HG02970 (cell line): ENCODE results near the gene BLNK.
"Not testable (repeated sequence)": the region's sequence is repeated elsewhere in the genome, so short reads cannot be mapped to it uniquely, and the experiment has no call there.

Experiments
- ATAC-seq: cut with Tn5 transposase; IDR thresholded peaks from one replicate; pipeline ENCODE4 v1.9.1; 2021; ENCODE audit warnings: mild to moderate bottlenecking, moderate library complexity, moderate number of reproducible peaks; ENCODE audit not compliant: unreplicated experiment, low FRiP score

BLNK gene

GRCh38 chr10:96230527-96230926 lies 40.8 kb downstream of the BLNK start:
- no peak for ATAC-seq

GRCh38 chr10:96229568-96230030 lies 41.8 kb downstream of the BLNK start:
- no peak for ATAC-seq

GRCh38 chr10:96228408-96228994 lies 42.9 kb downstream of the BLNK start:
- no peak for ATAC-seq

- no peak for ATAC-seq
Observed at GRCh38 chr10:96227206-96227605, 44.2 kb downstream of the BLNK start.

- no peak for ATAC-seq
Observed at GRCh38 chr10:96225119-96225518, 46.2 kb downstream of the BLNK start.

- no peak for ATAC-seq
Observed at GRCh38 chr10:96222908-96223307, 48.5 kb downstream of the BLNK start.

GRCh38 chr10:96222441-96222840 lies 48.9 kb downstream of the BLNK start:
- ATAC-seq, result no peak

- no peak for ATAC-seq
Observed at GRCh38 chr10:96218826-96219225, 52.5 kb downstream of the BLNK start.

- ATAC-seq, result no peak
Observed at GRCh38 chr10:96217711-96218110, 53.7 kb downstream of the BLNK start.

- ATAC-seq, result no peak
Observed at GRCh38 chr10:96216775-96217174, 54.6 kb downstream of the BLNK start.

GRCh38 chr10:96212911-96213310 lies 58.5 kb downstream of the BLNK start:
- no peak for ATAC-seq

GRCh38 chr10:96211764-96212163 lies 59.6 kb downstream of the BLNK start:
- no peak for ATAC-seq

GRCh38 chr10:96208946-96209345 lies 62.4 kb downstream of the BLNK start:
- no peak for ATAC-seq

- ATAC-seq, result no peak
Observed at GRCh38 chr10:96208271-96208670, 63.1 kb downstream of the BLNK start.

- ATAC-seq, result no peak
Observed at GRCh38 chr10:96205580-96205979, 65.8 kb downstream of the BLNK start.

- no peak for ATAC-seq
Observed at GRCh38 chr10:96201525-96201924, 69.8 kb downstream of the BLNK start.

GRCh38 chr10:96189505-96189904 lies 81.9 kb downstream of the BLNK start:
- not testable (repeated sequence) for ATAC-seq

GRCh38 chr10:96188916-96189315 lies 82.5 kb downstream of the BLNK start:
- no peak for ATAC-seq

- no peak for ATAC-seq
Observed at GRCh38 chr10:96188421-96188820, 82.9 kb downstream of the BLNK start.

GRCh38 chr10:96176985-96177384 lies 94.4 kb downstream of the BLNK start:
- no peak for ATAC-seq

- ATAC-seq, result no peak
Observed at GRCh38 chr10:96172666-96173065, 98.7 kb downstream of the BLNK start.

- no peak for ATAC-seq
Observed at GRCh38 chr10:96170230-96170629, 101.1 kb downstream of the BLNK start.

GRCh38 chr10:96168546-96168945 lies 102.8 kb downstream of the BLNK start:
- no peak for ATAC-seq
